Limb (tissue), 2 donors: ENCODE data around the gene CROCC2.

Experiments
- DNase-seq, 2 donors: peaks; one replicate each; pipeline ENCODE4 v3.0.0-alpha.2; 2016; ENCODE audit errors: extremely low spot score in 2 of 2

The CROCC2 gene

GRCh38 chr2:240986787-240987411, 80.8 kb downstream of the CROCC2 start:
- peak; percentile 54 to 74 for DNase-seq

DNA sequence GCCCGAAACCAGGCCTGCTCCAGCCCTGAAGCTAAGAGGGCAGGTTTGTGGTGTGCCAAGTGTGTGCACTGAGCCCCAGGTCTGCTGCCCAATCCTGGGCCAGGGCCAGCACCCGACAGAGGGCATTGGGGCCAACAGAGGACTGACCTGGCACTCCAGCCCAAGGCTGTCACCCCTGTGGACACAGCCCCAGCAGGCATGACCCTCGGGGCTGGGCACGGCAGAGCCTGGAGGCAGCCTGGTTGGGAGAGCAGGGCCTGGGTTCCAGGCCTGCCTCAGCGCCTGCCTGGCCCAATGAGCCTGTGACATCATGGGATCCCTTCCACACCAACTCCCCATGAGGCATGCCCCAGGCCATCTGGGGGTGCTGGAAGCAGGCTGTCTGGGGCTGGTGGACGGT, 81.5 kb downstream of the CROCC2 start:
- DNase-seq = no peak

DNA sequence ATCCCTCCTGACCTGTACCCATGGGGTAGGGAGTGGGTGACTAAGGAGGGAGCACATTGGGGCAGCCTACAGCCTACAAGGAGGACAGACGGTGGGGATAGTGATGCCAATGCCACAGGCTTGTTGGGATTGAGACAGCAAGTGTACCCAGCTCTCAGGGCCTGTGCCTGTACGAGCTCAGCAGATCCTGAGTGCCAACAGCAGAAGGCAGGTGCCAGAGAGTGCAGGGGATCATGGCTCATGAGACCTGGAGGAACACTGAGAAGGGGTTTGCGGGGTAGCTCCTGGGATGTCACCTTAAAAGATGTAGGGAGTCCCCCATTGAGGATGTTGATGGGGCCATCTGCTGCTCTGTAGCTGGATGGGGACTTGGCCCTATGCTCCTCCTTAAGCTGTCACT, 82.0 kb downstream of the CROCC2 start:
- no peak for DNase-seq

DNA sequence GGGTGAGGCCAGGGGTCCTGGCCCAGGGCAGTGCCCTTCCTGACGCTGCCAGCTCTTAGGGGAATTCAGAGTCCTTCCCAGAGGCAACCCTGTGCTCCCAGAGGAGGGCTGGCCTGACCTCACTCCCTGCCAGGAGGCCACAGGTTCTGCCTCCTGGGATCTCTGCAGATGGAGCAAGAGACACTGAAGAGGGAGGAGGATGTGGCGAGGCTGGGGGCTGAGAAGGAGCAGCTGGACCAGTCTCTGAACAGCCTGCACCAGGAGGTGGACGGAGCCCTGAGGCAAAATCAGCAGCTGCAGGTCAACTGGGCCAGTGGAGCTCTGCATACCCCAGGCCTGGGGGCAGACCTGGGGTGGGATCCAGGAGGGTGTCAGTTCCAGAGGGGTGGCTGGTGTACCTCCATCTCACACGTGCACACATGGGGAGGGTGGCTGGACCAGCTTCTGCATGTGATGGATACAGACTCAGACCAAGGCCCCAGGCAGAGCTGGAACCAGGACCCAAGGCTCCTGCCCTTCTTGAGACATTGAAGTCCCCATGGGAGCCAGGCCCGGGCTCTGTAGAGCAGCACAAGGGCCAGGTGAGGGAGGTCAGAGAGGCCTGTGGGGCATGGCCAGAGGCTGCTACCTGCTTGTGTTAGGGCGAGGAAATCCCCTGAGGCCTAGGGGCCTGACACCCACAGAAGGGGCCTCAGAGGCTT, 82.6 kb downstream of the CROCC2 start:
- DNase-seq = no peak

GRCh38 chr2:240989451-240990265, 83.5 kb downstream of the CROCC2 start:
- DNase-seq = peak in 1 of 2 donors; percentile 29

DNA sequence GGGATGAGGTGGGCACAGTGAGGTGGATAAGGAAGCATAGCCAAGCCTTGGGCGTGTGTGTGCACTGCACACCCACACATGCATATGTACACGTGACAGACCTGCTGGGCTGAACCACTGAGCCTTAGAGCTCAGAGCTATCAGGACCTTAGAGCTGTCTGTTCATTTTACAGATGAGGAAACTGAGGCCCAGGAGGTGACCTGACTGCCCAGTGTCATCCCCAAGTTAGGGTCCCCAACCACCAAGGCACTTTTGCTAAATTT, 84.1 kb downstream of the CROCC2 start:
- no peak for DNase-seq

GRCh38 chr2:240990726-240991377, 84.7 kb downstream of the CROCC2 start:
- no peak for DNase-seq

DNA sequence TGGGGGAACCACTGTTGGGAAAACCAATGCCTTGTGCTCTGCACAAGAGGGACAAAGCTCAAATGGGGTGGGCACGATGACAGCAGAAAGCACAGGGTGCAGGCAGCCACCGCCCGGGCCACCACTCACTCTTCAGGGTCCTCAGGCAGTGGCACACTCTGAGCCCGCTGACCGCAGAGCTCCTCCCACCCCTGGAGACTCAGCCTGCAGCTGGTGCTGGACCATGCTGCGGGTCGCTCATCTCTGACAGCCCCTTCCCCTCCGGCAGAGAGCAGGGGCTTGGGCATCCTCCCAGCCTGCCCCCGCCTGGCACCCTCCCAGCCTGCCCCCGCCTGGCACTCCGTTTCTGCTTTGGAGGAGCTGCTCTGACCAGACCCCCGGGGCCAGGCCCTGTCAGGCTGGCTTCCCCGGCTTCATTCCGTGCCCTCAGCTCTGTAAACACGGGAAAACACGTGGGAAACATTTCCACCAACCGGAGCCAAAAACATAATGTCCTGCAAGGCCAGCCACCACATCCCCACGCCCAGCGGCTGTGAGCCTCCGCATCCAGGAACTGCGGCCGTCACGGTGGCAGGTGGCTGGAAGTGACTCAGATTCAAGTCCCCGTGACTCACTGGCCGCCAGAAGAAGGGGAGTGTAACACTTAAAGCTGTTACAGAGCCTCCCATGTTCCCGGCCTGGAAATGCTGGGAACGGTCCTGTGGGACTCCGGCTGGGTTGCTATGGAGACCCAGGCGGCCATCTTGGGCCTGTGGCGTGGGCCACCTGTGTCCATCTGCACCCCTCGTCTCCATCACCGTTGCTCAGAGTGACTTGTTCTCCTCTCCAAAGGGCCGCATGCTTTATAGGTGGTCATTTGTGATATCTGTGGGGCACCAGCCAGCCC, 85.5 kb downstream of the CROCC2 start:
- DNase-seq = peak; percentile 65 to 69

DNA sequence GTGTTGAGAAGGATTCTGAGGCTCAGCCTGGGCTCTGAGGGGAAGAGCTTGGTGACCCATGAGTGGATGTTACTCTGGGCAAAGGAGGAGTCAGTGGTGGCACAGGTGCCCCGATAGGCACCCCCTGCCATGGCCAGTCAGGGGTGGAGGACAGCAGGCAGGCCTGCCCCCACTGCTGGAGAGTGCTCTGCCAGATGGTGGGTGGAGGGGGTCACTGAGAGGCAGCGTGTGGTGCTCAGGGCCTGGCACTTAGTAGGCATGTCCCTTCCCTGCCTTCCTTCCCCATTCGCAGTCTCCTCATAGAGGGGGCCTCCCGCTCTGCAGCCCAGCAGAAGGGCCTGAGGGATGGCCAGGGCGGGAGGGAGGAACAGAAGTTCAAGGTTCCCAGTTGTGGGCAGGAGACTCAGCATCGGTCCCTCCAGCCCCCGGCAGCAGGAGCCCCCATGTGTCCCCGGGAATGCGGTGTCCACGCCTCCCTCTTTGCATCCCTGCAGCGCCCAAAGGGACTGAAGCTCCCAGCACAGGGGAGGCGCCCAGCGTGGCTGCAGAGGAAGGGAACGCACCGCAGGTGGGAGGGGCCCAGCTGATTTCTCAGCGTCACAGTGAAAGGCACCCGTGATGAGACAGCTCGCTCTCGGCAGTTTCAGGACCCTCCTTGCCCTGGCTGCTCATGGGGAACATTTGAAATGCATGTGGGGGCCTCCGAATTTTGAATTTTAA, 86.6 kb downstream of the CROCC2 start:
- DNase-seq = peak in 1 of 2 donors; percentile 37

- peak in 1 of 2 donors; percentile 22 for DNase-seq
Measured at GRCh38 chr2:240993446-240994170, 87.5 kb downstream of the CROCC2 start.

DNA sequence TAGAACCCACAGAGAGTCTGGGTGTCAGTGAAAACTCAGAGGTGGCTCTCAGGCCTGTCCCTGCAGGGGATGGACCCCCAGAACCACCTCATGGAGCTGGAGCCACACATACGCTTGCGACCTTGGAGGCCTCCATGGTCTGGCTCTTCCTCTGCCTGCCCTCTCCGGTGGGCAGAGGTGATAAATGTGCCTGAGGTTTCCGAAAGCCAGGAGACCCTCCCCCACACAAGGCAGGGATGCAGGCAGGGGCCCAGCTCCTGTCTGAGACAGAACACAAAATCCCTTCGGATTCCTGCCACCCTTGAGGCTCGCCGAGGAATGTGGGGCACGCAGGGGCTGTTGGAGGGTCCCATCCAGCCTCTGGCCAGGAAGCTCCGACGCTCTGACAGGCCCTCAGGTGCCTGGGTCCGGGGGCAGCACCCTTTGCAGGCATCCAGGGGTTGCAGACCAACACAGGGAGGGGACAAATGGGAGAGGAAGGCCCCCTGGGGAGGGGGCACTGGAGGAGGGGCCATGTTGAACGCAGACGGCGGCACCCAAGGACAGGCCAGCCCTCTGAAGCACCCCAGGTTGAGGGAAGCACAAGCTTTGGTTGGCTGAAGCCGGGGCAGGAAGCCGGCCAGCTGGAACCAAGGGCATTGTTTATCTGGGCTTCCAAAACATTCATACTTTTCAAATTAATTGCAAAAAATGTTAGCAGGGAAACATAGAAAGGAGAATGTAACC, 88.2 kb downstream of the CROCC2 start:
- peak in 1 of 2 donors; percentile 29 for DNase-seq

GRCh38 chr2:240995041-240996021, 89.2 kb downstream of the CROCC2 start:
- DNase-seq = peak in 1 of 2 donors; percentile 31

- peak in 1 of 2 donors; percentile 29 for DNase-seq
Measured at GRCh38 chr2:240996161-240996833, 90.2 kb downstream of the CROCC2 start.

- DNase-seq = peak in 1 of 2 donors; percentile 29
Measured at GRCh38 chr2:240996834-240997140, 90.7 kb downstream of the CROCC2 start.

DNA sequence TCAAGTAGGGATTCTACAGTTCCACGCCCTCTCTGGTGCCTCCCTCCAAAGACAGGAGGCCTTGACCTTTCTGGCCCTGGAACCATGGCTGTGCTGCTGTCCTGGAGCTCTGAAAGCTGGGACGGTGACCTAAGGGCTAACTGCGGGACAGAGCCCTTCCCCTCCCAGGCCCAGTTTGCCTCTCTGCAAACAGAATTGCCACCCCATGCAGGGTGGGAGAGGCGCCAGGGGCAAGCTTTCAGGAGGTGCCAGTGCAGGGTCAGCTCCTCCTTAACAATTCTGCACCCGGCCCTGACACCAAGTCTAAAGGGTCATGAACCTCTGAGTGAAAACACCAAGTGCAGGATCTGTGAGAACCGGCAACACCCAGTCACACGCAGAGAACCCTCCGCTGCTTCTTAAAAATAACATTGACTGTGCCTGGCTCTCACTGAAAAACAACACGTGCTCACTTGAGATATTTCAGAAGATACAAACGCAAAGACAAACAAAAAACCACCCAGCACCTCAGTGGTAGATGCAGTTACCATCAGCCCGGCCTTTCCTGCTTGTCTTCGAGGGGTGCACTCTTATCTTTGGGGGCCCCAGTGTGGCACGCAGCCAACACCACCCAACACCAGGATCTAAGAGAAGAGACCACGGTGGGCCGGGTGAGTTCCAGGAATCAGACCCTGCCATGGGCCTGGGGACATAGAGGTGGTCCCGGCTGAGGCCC, 91.2 kb downstream of the CROCC2 start:
- peak in 1 of 2 donors; percentile 31 for DNase-seq

GRCh38 chr2:240997856-240998705, 91.9 kb downstream of the CROCC2 start, which contains the start of gene SNED1:
SNED1 (plus strand) TSS chr2:240998618; CDS start chr2:240998838, 220 bp downstream.
- DNase-seq = peak; percentile 63 to 79
